ENCODE data around the gene WDR6. TPM values are rescaled to one million over a fixed set of nuclear protein-coding genes. Genes with fewer than 3 reads are reported as not detected.
A peak's percentile ranks its signal among the peaks of the same experiment; 100 is the strongest.

Gene WDR6
- total RNA-seq, 2 experiments from 2014 or later, result 109 to 127 TPM

DNA sequence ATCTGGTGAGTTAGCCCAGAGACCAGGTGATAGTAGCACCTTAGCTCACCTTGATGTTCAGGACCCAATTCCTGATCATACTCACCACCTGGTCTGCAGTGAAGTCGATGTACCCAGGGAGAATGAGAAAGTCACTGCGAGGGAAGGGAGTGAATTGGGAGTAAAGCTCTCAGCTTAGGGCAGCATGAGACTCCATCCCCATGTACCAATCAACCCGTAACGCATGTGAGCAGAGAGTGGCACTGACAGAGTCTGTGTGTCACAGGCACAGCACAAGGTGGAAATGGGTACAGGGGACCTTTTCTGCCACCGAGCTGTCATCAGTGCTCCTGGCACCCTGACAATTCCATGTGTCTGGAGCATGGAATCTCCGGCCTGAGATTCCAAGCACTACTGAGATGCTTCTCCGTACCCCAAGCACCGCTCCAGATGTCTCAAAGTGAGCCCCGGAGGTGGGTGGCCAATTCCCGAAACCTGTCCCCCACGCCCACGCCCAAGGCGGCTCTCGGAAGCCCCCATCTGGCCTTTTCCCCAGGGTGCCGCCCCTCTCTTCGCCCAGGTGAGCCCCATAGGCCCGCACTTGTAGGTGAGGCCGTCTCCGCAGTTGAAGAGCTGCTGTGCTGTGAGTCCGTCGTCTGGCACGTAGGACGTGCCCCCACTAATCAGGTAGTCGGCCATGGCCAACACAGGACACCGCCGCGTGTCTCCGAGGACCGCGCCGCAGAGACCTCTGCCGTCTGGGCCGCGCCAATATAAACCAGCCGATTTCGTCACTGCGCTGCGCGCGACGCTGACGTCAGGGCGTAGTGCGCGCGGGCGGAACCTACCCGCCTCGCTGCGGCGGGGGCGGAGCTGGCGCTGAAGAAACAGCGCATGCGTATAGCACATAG lies 21.7 kb downstream of the WDR6 start, which contains the start of gene IMPDH2:
IMPDH2 (minus strand) TSS at position 726 of the 890 bp plus-strand sequence; CDS start at position 678, 48 bp downstream.
- peak within 1 kb of the TSS; percentile 89 for H3K4me3 Mint-ChIP-seq
- H3K4me1 Mint-ChIP-seq, result peaks cover 53% of the 10 kb centered on the region
- DNase-seq, result peak; percentile 96
- POLR2A ChIA-PET, result interaction anchor here (0.6 to 1.8 kb wide), 16 partner anchors 8 to 383 kb away, joined by 3 to 26 read pairs (median 5); partner anchors contain the start of genes DALRD3, IP6K2, P4HTM and QRICH1
- peaks cover 68% of the 10 kb centered on the region for H3K36me3 Mint-ChIP-seq (ENCODE audit: low read depth)
- no peaks in the 10 kb centered on the region for H3K9me3 Mint-ChIP-seq (ENCODE audit: low read depth)
- no peaks in the 10 kb centered on the region for H3K27me3 Mint-ChIP-seq
- ATAC-seq, result peak; percentile 93
- intact Hi-C loops (cut with DNase I, micrococcal nuclease), result loop anchor here (1.0 to 10.0 kb wide), 13 partner anchors 8 to 1554 kb away; partner anchors contain the start of genes AMT (in 1 of the 2), ARIH2 (in 1 of the 2), DAG1 (in 1 of the 2) and NICN1 (in 1 of the 2)
- peak within 1 kb of the TSS; percentile 97 for H3K27ac Mint-ChIP-seq
- CTCF ChIA-PET, result interaction anchor here (0.5 to 2.2 kb wide), 8 partner anchors 8 to 597 kb away, joined by 3 to 10 read pairs (median 3); partner anchors contain the start of genes QRICH1 and WDR6

GRCh38 chr3:49029563-49029884 lies 22.3 kb downstream of the WDR6 start:
- ATAC-seq (no peak), DNase-seq (no peak)
- intact Hi-C loops (cut with DNase I, micrococcal nuclease), result loop anchor here (1.0 to 10.0 kb wide), 13 partner anchors 8 to 1555 kb away; partner anchors contain the start of genes AMT (in 1 of the 2), ARIH2 (in 1 of the 2), DAG1 (in 1 of the 2) and NICN1 (in 1 of the 2)
- H3K36me3 Mint-ChIP-seq (ENCODE audit: low read depth), result peaks cover 62% of the 10 kb centered on the region
- H3K27me3 Mint-ChIP-seq, result no peaks in the 10 kb centered on the region
- peak overlapping the region; percentile 97 for H3K27ac Mint-ChIP-seq
- CTCF ChIA-PET, result interaction anchor here (0.5 to 2.2 kb wide), 8 partner anchors 9 to 597 kb away, joined by 3 to 10 read pairs (median 3); partner anchors contain the start of genes QRICH1 and WDR6
- H3K4me3 Mint-ChIP-seq, result peak overlapping the region; percentile 89
- H3K4me1 Mint-ChIP-seq, result peaks cover 47% of the 10 kb centered on the region
- H3K9me3 Mint-ChIP-seq (ENCODE audit: low read depth), result no peaks in the 10 kb centered on the region
- POLR2A ChIA-PET, result interaction anchor here (0.6 to 1.8 kb wide), 14 partner anchors 9 to 313 kb away, joined by 3 to 26 read pairs (median 6); partner anchors contain the start of genes DALRD3, IP6K2, P4HTM and QRICH1

DNA sequence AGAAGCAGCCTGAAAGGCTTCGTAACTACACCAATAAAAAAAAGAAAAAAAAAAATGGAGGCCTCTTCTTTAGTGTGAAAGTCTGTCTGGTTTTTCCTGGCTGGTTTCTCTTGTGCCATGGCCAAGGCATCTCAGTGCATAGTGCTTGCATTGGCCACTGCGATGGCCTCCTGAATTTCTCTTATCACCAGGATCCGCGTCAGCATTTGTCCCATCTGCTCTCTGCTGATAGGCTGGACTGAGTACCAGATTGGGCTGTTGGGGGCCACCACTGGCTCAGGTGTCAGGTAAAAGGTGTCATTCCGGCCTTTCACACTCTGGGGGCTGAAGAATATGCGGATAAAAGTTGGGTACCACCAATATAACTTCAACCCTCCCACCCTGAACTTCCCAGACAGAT lies 23.1 kb downstream of the WDR6 start:
- ATAC-seq (no peak), DNase-seq (no peak)
- H3K36me3 Mint-ChIP-seq (ENCODE audit: low read depth), result peaks cover 58% of the 10 kb centered on the region
- no peak overlapping the region for H3K4me3 Mint-ChIP-seq
- intact Hi-C loops (cut with DNase I, micrococcal nuclease), result no loop called here
- ChIA-PET POLR2A (interaction anchor here (0.6 kb wide), 1 partner anchor 330 kb away, joined by 3 read pairs; no protein-coding TSS in a partner anchor), CTCF (no interaction called here)
- H3K9me3 Mint-ChIP-seq (ENCODE audit: low read depth), result no peaks in the 10 kb centered on the region
- peak overlapping the region; percentile 10 for H3K27ac Mint-ChIP-seq
- H3K27me3 Mint-ChIP-seq, result no peaks in the 10 kb centered on the region
- peaks cover 39% of the 10 kb centered on the region for H3K4me1 Mint-ChIP-seq

- Mint-ChIP-seq H3K36me3 (ENCODE audit: low read depth) (peaks cover 43% of the 10 kb centered on the region), H3K4me3 (no peak overlapping the region), H3K27me3 (no peaks in the 10 kb centered on the region), H3K9me3 (ENCODE audit: low read depth) (no peaks in the 10 kb centered on the region), H3K27ac (no peak overlapping the region), H3K4me1 (peaks cover 15% of the 10 kb centered on the region)
- CTCF ChIA-PET, result no interaction called here
- intact Hi-C loops (cut with DNase I, micrococcal nuclease), result no loop called here
- no peak for DNase-seq
- ATAC-seq, result no peak
- POLR2A ChIA-PET, result no interaction called here
Measured at GRCh38 chr3:49032646-49033304, 25.6 kb downstream of the WDR6 start.

- CTCF ChIA-PET, result interaction anchor here (0.6 to 1.0 kb wide), 3 partner anchors 21 to 105 kb away, joined by 3 read pairs; no protein-coding TSS in a partner anchor
- Mint-ChIP-seq H3K4me3 (no peak overlapping the region), H3K36me3 (ENCODE audit: low read depth) (peaks cover 29% of the 10 kb centered on the region), H3K9me3 (ENCODE audit: low read depth) (no peaks in the 10 kb centered on the region), H3K4me1 (peaks cover 4% of the 10 kb centered on the region), H3K27ac (no peak overlapping the region), H3K27me3 (no peaks in the 10 kb centered on the region)
- intact Hi-C loops (cut with DNase I, micrococcal nuclease), result no loop called here
- DNase-seq (no peak), ATAC-seq (no peak)
- POLR2A ChIA-PET, result no interaction called here
Measured at GRCh38 chr3:49034650-49035049, 27.5 kb downstream of the WDR6 start.

DNA sequence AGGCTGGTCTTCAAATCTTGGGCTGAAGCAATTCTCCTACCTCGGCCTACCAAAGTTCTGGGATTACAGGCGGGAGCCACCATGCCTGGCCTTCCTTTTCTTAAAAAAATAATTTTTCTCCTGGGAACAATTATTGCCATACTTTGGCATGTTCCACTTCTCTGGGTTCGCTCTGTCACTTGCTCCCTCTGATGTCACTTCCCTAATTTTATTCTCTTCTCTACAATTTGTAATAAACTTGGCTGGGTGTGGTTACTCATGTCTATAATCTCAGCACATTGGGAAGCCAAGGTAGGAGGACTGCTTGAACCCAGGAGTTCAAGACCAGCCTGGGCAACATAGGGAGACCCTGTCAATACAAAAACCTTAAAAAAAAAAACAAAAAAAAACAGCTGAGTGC lies 28.1 kb downstream of the WDR6 start:
- POLR2A ChIA-PET, result no interaction called here
- CTCF ChIA-PET, result interaction anchor here (0.8 kb wide), 1 partner anchor 24 kb away, joined by 3 read pairs; no protein-coding TSS in a partner anchor
- Mint-ChIP-seq H3K27ac (no peak overlapping the region), H3K9me3 (ENCODE audit: low read depth) (no peaks in the 10 kb centered on the region), H3K36me3 (ENCODE audit: low read depth) (peaks cover 27% of the 10 kb centered on the region), H3K27me3 (no peaks in the 10 kb centered on the region), H3K4me1 (no peaks in the 10 kb centered on the region), H3K4me3 (no peak overlapping the region)
- no peak for DNase-seq
- no peak for ATAC-seq
- intact Hi-C loops (cut with DNase I, micrococcal nuclease), result no loop called here

DNA sequence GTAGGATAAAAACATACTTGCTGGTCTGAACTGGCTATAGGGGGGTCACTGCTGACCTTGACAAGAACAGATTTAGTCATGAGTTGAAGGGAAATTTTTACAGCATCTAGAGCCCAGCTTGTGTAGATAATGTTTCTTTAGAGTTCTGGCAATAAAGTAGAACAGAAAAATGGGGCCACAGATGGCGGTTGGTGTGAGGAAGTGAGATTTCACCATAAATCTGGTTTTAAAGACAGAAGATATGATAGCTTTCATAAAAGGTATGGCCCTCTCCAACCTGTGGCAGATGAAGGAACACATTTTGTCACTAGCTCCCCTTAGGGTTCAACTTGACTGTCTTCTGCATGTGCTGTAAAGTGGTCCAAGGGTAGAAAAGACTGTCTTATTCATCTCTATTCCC lies 46.4 kb downstream of the WDR6 start:
- DNase-seq (no peak), ATAC-seq (no peak)
- H3K9me3 Mint-ChIP-seq (ENCODE audit: low read depth), result no peaks in the 10 kb centered on the region
- CTCF ChIA-PET, result interaction anchor here (0.7 to 0.8 kb wide), 2 partner anchors 9 to 62 kb away, joined by 4 read pairs; no protein-coding TSS in a partner anchor
- H3K4me1 Mint-ChIP-seq, result peaks cover 2% of the 10 kb centered on the region
- no peak overlapping the region for H3K4me3 Mint-ChIP-seq
- POLR2A ChIA-PET, result no interaction called here
- no peaks in the 10 kb centered on the region for H3K27me3 Mint-ChIP-seq
- no peak overlapping the region for H3K27ac Mint-ChIP-seq
- intact Hi-C loops (cut with DNase I, micrococcal nuclease), result no loop called here
- peaks cover 49% of the 10 kb centered on the region for H3K36me3 Mint-ChIP-seq (ENCODE audit: low read depth)

DNA sequence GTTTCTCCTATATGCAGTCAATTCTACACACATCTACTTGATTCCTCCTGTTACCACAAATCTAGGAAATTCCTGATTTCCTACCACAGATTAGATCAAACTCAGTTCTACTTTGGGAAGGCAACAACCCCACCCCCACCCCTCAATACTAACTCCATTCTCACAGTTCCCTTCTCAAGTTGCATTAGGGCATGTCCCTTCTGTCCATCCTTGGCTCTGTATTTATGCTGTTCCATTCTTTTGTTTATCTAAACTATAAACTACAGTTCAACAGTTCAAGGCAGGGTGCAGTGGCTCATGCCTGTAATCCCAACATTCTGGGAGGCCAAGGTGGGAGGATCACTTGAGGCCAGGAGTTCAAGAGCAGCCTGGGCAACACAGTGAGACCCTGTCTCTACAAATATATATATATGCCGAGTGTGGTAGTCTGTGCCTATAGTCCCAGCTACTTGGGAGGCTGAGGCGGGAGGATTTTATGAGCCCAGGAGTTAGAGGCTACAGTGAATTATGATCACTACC lies 47.2 kb downstream of the WDR6 start:
- H3K4me3 Mint-ChIP-seq, result no peak overlapping the region
- ChIA-PET POLR2A (no interaction called here), CTCF (interaction anchor here (0.8 kb wide), 1 partner anchor 63 kb away, joined by 4 read pairs; no protein-coding TSS in a partner anchor)
- no peak overlapping the region for H3K27ac Mint-ChIP-seq
- ATAC-seq (no peak), DNase-seq (no peak)
- intact Hi-C loops (cut with DNase I, micrococcal nuclease), result no loop called here
- no peaks in the 10 kb centered on the region for H3K9me3 Mint-ChIP-seq (ENCODE audit: low read depth)
- peaks cover 45% of the 10 kb centered on the region for H3K36me3 Mint-ChIP-seq (ENCODE audit: low read depth)
- H3K27me3 Mint-ChIP-seq, result no peaks in the 10 kb centered on the region
- peaks cover 2% of the 10 kb centered on the region for H3K4me1 Mint-ChIP-seq

DNA sequence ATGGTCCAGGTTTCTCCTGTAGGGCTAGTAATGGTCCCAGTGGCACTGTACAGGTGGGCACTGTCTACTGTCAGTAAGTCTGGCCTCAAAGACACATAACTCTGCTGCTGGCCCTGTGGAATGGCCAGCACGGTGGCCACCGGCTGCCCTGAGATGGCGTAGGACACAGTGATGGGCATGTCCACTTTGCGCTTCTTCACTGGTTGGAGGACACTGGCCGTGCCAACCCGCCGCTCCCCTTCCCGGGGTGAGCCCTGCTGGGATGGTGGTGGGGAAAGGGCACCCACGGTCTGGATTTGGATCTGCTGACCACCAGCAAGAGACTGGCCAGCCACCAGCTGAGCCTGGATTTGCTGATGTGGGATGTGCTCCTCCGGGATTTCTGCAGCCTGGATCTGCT lies 50.1 kb downstream of the WDR6 start:
- POLR2A ChIA-PET, result no interaction called here

DNA sequence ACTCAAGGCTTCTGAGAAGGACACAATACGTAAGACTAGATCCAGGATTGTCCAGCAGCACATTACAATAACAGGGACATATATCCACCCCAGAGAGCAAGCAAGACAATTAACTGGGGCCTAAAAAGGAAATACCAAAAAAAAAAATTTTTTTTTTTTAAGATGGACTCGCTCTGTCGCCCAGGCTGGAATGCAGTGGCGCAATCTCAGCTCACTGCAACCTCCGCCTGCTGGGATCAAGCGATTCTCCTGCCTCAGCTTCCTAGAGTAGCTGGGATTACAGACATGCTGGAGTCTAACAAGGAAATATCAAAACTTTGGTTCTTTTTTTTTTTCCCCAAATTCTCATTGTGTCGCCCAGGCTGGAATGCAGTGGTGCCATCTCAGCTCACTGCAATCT lies 50.8 kb downstream of the WDR6 start:
- Mint-ChIP-seq H3K27me3 (no peaks in the 10 kb centered on the region), H3K9me3 (ENCODE audit: low read depth) (no peaks in the 10 kb centered on the region), H3K4me1 (no peaks in the 10 kb centered on the region), H3K4me3 (no peak overlapping the region), H3K36me3 (ENCODE audit: low read depth) (peaks cover 28% of the 10 kb centered on the region), H3K27ac (no peak overlapping the region)
- ATAC-seq (no peak), DNase-seq (no peak)
- ChIA-PET POLR2A (no interaction called here), CTCF (interaction anchor here (1.3 kb wide), 1 partner anchor 22 kb away, joined by 3 read pairs; no protein-coding TSS in a partner anchor)
- intact Hi-C loops (cut with DNase I, micrococcal nuclease), result no loop called here

More for the DNA sequence above, 50.1 kb downstream of the WDR6 start:
- ATAC-seq, result no peak
- intact Hi-C loops (cut with DNase I, micrococcal nuclease), result no loop called here
- Mint-ChIP-seq H3K9me3 (ENCODE audit: low read depth) (no peaks in the 10 kb centered on the region), H3K4me1 (no peaks in the 10 kb centered on the region), H3K4me3 (no peak overlapping the region), H3K27ac (no peak overlapping the region), H3K36me3 (ENCODE audit: low read depth) (peaks cover 31% of the 10 kb centered on the region), H3K27me3 (no peaks in the 10 kb centered on the region)
- DNase-seq, result no peak
- CTCF ChIA-PET, result interaction anchor here (1.3 kb wide), 1 partner anchor 21 kb away, joined by 3 read pairs; no protein-coding TSS in a partner anchor

Measured in activated CD4-positive, alpha-beta T cell treated with anti-CD3 and anti-CD28 coated beads for 36 hours (primary cell).